HG03097 (cell line): ENCODE measurements around the gene COMP.

Source experiments
- ATAC-seq: cut with Tn5 transposase; IDR thresholded peaks from one replicate; pipeline ENCODE4 v1.9.1; 2021; ENCODE audit not compliant: unreplicated experiment, low FRiP score

Gene COMP

DNA sequence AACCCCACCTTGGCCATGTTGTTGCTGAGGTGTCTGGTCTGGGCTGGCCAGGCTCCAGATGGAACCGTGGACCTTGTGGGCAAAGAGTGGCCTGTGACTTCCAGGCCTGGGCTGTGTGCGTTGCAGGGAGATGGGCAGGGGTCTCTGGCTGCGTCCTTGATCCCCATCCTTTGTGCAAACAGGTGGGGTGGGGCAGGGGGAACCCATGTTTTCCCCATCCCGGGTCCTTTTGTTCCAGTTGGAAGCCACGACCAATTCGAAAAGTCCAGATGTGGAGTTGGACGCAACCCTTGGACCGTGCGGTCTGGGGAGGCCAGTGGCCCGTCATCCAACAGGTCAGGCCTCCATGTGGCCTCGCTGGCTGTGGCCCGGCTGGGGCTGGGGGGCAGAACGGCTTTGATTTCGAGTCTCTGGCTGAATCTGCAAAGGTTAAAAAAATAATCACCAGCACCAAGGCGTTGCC is 13.1 kb upstream of the COMP start:
- ATAC-seq = no peak

DNA sequence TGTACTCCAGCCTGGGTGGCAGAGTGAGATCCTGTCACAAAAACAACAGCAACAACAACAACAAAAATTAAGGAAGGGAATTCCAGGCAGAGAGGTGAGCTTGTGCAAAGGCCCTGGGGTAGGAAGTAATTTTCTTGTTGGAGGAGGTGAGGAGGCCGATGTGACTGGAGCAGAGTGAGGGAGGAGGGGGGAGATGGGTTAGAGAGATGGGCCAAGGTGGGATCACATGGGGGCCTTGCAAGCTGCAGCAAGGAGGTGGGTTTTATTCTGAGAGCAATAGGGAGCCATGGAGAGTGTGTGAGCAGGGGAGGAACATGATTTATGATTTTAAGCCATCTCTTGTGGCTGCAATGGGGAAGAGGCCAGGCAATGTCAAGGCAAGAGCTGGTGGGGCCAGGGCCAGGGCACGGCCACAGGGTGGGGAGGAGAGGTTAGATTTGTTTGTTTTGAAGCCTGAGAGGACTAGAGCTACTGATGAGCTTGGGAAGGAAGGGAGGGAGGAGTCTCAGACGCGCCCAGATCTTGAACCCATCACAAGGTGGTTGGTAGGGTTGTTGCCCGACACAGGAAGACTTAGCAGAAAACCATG is 12.5 kb upstream of the COMP start:
- no peak for ATAC-seq

DNA sequence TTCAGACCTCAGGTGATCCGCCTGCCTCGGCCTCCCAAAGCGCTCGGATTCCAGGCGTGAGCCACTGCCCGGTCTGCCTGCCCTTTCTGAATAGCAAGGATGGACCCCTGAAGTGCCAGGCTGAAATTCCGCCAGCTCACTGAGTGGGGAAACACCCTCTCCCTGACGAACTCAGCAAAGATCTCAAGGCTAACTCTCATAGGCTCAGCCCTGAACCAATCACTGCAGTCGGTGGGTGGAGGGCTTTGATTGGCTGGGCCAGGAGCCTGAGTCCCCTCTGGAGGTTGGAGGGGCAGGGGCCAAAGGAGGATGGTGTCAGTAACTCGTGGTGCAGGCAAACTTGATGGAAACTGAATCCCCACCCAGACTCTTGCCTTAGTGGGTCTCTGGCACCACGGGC is 11.2 kb upstream of the COMP start:
- no peak for ATAC-seq

DNA sequence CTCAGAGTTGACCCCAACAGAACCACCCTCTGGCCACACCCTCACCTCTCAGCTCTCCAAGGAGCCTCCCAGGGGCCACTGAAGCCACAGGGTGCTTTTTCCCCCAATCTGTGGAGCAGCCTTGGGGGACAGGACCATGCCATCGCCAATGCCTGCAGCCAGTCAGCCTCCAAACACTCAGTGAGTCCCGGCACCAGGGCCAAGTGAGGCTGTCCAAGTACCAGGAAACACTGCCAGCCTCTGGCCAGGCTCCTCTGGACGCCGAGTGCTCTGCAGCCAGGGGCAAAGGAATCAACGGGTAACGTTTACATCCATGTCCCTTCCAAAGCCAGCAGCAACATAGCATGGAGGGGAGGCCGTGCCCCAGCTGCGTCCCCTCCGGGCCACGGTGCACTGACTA is 9.5 kb upstream of the COMP start:
- ATAC-seq = no peak

DNA sequence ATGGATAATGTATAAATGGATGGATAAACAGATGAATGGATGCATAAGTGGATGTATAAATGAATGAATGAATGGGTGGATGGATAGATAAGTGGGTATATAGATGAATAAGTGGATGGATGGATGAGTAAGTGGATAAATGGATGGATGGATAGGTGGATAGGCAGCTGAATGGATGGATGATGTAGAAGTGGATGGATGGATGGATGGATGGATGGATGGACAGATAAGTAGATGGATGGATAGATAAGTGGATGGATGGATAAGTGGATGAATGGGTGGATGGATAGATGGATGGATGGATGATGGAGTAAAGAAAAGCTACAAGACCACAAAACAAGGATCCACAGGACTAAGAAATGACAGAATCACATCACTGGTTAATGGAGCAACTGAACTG is 9.0 kb upstream of the COMP start:
- ATAC-seq = no peak

DNA sequence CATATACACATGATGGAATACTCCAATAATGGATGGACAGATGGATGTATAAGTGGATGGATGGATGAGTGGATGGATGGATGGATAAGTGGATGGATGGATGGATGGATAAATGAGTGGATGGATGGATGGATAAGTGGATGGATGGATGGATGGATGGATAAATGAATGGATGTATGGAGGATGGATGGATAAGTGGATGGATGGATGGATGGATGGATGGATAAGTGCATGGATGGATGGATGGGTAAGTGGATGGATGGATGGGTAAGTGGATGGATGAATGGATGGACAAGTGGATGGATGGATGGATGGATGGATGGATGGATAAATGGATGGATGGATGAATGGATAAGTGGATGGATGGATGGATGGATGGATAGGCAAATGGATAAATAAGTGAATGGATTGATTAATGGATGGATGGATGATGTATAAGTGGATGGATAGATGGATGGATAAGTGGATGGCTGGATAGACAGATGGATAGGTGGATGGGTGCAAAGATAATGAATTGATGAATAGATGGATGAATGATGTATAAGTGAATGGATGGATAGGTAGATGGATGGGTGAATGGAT is 8.4 kb upstream of the COMP start:
- no peak for ATAC-seq

DNA sequence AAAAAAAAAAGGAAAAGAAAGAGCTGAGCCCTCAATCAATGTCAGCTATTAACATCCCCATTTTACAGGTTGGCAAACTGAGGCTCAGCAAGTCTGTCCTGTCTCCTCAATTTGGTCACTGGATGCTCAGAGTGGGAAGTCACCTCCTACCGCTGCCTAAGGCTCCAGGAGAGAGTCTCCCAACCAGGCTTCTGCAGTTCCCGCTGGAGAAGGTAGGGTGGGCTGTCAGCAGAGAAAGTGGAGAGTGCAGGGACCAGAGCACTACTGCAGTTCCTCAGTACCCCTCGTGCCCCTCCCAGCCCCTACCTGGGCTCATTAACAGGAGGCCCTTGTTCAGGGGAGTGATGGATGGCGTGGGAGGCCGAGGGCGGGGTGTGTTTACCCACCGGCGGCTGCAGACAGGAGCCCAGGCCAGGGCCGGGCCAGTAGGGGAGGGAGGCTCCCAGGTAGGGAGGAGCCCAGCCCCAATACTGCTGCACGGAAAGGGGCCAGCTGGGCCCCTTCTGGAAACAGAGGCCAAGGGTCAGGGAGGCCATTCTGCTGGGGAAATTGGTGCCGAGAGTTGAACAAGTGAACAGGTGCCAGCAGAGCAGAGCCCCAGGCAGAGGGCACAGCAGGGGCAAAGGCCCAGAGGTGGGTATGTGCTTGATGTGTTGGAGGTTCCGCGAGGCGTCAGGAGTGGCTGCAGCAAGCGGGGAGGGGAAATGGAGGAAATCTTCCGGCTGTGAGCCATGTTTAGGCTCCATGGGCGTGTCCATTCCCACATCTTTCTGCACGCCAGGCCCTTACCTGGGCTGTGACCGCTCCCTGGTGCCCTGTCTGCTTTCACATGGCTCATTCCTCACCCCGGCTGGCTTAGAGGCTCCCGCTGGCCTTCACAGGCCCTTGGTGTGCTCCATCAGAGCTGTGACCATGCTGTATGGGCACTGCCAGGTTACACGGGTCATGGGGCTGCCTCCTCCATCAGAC is 7.6 kb upstream of the COMP start:
- no peak for ATAC-seq

DNA sequence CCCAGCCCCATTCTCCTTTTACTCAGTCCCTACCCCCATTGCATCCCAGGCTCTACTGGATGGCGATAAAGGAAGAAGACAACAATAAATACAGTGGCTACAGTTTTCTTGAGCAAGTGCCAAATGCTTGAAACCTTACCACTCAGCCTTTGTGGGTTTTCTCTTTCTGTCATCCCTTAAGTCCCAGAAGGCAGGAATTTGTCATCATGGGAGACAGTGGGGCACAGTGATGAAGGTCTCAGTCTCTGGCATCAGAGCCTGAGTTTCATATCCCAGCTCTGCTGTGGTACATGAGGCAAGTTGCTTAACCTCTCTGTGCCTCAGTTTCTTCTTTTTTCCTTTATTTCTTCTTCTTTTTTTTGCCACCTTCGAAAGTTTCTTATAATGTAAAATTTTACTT is 5.1 kb upstream of the COMP start:
- no peak for ATAC-seq

DNA sequence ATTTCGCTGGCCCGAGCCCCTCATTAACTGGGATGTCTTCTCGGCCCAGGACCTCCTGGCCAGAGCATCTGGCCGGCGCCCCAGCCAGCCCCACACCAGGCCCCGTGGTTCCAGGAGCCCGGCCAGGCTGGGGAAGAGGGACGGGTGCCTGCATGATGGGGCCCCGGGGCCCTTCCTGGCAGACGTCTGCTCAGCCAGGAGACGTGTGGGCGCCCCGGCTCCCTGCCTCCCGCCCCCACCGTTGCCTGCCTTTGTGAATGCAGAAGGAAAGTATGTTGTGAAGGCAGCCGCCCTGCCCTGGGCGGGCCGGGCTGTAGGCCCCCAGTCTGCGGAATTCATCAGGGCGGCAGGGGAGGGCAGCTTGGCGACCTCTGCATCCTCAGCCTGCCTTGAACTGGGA is 4.4 kb upstream of the COMP start:
- ATAC-seq = no peak

DNA sequence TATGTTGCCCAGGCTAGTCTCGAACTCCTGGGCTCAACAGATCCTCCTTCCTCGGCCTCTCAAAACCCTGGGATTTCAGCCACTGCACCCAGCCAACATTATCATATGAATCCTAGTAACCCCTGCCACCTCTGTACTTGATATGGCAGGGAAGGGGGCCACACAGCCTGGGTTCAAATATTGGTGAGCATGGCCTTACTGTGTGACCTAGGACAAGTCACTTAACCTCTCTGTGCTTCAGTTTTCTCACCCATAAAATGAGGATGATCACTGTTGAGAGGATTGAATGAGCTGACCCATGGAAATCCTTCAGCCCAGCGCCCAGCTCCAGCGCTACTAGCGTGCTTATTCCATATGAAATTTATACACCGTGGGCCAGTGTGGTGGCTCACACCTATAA is 3.6 kb upstream of the COMP start:
- no peak for ATAC-seq

DNA sequence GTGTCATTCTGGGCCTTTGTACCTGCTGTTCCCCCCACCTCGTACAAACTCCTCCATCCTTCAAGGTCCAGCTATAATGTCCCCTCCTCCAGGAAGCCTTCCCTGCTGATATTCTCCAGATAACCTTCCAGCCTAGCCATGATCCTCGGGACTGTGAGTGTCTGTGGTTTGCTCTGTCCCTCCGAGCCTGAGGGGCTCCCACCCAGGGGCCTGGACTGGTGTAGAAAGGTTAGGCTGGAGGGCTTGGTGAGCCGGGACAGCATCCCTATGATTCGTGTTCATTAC is 2.9 kb upstream of the COMP start:
- no peak for ATAC-seq

DNA sequence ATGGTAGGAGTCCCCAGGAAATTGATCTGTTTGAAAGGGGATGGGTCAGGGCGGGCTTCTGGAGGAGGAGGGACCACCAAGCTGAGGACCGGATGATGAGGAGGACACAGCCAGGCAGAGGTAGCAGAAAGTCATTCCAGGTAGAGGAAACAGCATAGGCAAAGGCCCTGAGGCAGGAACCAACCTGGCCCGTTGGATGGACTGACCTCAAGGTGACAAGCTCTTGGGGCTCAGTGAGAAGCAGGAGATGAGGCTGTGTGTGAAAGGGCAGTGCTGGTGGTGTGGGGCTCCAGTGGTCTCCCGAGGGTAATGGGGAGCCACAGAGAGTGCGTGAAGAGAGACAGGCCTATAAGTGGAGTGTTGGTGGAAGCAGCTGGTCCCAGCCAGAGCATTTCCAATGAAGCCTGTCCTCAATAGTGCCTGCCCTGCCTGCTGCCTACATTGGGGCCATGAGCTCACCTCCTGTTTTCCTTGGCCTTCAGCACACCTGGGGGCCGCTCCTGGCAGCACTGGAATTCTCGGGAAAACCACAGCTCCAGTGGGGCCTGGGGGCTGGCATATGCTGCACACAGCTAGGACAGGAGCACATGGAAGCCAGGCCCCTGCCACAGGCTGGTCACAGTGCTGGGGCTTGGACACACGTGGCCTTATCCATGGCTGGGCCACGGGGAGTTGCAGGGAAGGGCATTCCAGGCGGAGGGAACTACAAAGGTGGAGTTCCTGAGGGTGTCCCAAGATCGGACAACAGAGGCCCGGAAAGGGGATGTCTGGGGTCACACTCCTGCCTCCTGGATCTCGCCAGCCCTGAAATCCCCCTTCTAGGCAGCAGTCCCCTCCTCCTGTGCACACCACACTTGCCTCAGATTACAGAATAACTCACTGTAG is 2.3 kb upstream of the COMP start:
- ATAC-seq = no peak

DNA sequence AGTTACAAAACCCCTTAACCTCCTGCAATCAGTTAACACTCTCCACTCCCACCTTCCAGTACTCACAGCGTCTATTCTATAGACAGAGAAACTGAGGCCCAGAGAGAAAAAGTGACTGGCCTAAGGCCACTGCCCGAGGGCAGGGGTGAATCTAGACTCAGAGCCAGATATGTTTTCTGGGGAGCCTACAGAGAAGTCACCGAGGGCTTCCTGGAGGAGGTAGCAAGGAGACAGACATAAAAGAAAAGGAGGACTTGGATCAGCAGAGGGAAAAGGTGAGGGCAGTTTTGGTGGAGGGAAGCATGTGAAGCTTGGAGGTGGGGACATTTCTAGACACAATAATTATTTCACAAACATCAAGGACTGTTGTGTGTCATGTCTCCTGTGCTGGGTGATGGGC is 1.6 kb upstream of the COMP start:
- ATAC-seq = no peak

DNA sequence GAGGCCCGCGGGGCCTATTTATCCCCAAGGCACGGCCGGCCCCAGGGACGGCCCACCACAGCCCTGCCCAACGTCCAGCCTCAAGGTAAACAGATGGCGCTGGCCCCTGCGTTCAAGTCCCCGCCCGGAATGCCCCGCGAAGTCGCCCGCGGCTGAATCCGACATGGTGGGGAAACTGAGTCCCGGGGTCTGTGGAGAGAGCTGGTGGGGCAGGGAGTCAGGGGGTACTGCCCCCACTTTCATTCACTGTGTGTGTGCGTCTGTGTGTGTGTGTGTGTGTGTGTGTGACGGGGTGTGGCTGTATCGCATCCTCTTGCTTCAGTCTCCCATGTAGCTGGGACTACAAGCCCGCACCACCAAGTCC is 192 bp upstream of the COMP start:
- no peak for ATAC-seq

DNA sequence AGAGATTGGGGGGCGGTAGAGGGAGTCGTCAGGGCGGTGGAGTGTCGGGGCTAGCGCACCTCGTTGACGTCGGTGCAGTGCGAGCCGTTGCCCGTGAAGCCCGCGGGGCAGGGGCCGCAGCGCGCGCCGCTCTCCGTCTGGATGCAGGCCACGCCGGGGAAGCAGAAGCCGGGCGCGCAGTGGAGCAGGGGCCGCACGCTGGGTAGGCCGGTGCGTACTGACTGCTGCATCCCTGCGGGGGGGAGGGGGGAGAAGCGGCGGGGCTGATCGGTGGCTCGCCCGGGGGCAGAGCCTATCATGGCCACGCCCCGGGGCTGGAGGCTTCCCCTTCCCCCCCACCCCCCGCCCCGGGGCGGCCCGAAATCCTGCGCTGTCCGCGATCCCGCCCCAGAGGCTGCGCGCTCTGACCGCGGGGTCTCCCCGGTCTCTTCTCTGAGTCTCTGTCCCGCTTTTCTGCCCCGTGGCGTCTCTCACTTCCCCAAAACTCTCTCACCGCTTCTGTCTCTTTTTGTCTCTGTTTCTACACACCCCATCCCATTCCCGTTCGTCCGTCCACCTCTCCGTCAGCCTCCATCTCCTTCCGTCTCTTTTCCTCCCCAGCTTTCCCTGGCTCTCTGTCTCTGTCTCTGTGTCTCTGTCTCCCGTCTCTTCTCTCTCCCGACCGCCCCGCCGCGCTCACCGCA is 1.1 kb downstream of the COMP start:
- ATAC-seq = no peak

DNA sequence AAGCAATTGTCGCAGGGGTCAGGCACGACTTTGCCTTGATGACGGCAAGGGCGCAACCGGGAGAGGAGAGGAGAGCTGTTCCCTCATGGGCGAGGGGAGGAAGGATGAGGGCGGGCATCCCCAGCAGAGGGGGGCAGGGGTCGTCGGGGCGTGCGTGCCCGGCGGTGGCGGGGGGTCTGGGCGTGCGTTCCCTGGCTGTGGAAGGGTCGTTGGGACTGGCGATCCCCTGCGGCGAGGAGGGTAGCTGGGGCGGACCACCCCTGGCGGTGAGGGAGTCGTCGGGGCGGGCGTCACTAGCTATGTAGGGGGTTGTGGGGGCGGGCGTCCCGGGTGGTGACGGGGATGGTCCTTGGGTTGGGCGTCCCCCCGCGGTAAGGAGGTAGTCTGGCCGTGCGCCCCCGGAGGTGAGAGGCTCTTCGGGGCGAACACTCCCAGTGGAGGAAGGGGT is 1.7 kb downstream of the COMP start:
- no peak for ATAC-seq

DNA sequence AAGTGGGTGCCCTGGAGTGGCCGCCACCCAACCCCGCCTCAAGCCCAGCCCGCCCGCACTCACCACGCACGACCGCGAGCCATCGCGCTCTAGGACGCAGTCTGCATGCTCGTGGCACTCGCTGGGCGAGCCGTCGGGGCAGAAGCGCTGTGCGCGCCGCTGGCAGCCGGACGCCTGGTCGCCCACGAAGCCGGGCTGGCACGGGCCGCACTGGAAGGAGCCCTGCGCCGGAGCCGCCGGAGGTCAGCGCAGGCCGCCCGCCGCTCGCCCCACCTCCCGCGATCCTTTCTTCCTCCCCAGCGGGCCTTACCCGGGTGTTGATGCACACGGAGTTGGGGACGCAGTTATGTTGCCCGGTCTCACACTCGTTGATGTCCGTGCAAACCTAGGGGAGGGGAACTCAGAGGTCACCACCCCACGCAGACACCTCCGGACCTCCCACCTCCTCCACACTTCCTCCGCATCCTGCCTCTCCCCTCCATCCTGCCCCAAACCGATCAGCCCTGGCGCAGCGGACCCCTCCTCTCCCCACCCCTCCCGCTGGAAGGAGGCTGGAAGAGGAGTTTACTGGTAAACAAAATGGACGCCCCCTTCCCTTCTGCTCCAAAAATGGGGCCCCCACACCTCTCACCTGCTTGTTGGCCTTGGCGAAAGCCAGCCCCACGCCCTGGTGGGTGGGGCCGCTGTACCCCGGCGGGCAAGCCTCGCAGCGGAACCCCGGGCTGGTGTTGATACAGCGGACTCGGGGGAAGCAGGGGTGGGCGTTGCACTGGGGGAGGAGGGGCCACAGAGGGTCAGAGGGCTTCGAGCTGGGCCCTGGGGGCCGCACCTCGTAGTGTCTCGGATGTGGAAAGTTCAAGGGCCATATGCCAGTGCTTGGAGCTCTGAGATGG is 2.3 kb downstream of the COMP start:
- no peak for ATAC-seq

DNA sequence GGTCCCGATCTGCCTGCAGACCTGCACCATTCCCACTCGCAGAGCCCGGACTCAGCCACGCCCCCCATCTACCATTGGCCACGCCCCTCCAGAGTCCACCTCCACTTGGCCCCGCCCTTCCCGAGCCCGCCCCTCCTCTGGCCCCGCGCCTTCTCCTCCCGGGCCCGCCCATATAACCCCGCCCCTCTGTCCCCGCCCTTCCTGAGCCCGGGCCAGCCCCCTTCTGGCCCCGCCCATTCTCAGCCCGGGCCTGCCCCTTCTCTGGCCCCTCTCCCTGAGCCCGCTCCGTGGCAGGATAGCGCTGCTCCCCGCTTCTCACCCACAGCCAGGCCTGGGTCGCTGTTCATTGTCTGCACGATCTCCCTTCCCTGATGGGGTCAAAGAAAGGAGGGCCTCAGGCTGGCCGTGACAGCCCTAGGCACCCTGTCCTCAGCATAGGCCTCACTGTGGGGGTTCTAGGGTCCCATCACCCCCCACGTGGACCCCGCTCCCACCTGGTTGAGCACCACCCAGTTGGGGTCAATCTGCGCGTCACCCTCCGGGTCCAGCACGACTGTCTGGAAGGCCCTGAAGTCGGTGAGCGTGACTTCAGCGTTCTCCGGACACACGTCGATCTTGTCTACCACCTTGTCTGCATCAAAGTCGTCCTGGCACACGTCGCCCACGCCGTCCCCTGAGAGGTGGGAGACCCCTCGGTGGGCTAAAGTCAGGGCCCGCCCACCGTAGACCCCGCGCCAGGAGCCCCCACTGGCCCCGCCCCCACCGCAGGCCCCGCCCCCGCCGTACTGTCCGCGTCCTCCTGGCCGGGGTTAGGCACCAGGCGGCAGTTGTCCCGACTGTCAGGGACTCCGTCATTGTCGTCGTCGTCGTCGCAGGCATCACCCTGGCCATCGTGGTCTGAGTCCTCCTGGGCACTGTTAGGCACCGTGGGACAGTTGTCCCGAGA is 5.7 kb downstream of the COMP start:
- ATAC-seq = no peak

DNA sequence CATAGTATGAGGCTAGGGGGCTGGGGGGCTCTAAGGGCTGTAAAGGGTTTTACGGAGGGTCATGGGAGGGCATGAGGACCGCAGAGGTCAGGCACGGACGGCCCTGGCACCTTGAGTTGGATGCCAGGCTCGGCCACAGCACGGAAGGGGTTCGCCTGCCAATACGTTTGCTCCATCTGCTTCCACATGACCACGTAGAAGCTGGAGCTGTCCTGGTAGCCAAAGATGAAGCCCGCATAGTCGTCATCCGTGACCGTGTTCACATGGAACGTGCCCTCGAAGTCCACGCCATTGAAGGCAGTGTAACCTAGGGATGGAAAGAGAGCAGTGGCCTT is 6.4 kb downstream of the COMP start:
- no peak for ATAC-seq
